HG03342 (cell line): ENCODE measurements around the gene FAM76A.

ENCODE experiments used
- ATAC-seq: cut with Tn5 transposase; IDR thresholded peaks from one replicate; pipeline ENCODE4 v1.9.1; 2021; ENCODE audit warnings: mild to moderate bottlenecking, moderate library complexity; ENCODE audit not compliant: unreplicated experiment

FAM76A gene

GRCh38 chr1:27719286-27720251 is 6.2 kb upstream of the FAM76A start:
- ATAC-seq: no peak

- ATAC-seq: no peak
These were observed 794 bp upstream of the FAM76A start for GRCh38 chr1:27724961-27725373.

- peak; percentile 27 for ATAC-seq
These were observed 648 bp downstream of the FAM76A start for GRCh38 chr1:27726173-27727044.

- ATAC-seq: no peak
These were observed 1.4 kb downstream of the FAM76A start for GRCh38 chr1:27727126-27727525.

GRCh38 chr1:27736252-27736651 is 10.5 kb downstream of the FAM76A start:
- ATAC-seq: no peak

GRCh38 chr1:27741121-27741520 is 15.4 kb downstream of the FAM76A start:
- no peak for ATAC-seq

- no peak for ATAC-seq
These were observed 18.8 kb downstream of the FAM76A start for GRCh38 chr1:27744556-27744955.

- ATAC-seq: no peak
These were observed 19.7 kb downstream of the FAM76A start for GRCh38 chr1:27745466-27745865.

GRCh38 chr1:27752360-27752759 is 26.6 kb downstream of the FAM76A start:
- ATAC-seq: no peak

GRCh38 chr1:27755286-27755685 is 29.5 kb downstream of the FAM76A start:
- ATAC-seq: no peak

GRCh38 chr1:27755865-27756264 is 30.1 kb downstream of the FAM76A start:
- no peak for ATAC-seq

GRCh38 chr1:27759236-27759635 is 33.5 kb downstream of the FAM76A start:
- no peak for ATAC-seq

- ATAC-seq: no peak
These were observed 34.7 kb downstream of the FAM76A start for GRCh38 chr1:27760426-27760825.

GRCh38 chr1:27762033-27762432 is 36.3 kb downstream of the FAM76A start:
- ATAC-seq: no peak

GRCh38 chr1:27763358-27763757 is 37.6 kb downstream of the FAM76A start:
- no peak for ATAC-seq

- ATAC-seq: no peak
These were observed 44.6 kb downstream of the FAM76A start for GRCh38 chr1:27770293-27770830.

- ATAC-seq: no peak
These were observed 46.5 kb downstream of the FAM76A start for GRCh38 chr1:27772036-27772931.

GRCh38 chr1:27772932-27773825 is 47.4 kb downstream of the FAM76A start, which contains the start of gene STX12:
STX12 (plus strand) TSS chr1:27773219; CDS start chr1:27773308, 89 bp downstream.
- peak; percentile 92 for ATAC-seq

- ATAC-seq: peak; percentile 5
These were observed 48.2 kb downstream of the FAM76A start for GRCh38 chr1:27773826-27774445.
